A549 (cell line): ENCODE data around the gene CENATAC. TPM values are rescaled to one million over a fixed set of nuclear protein-coding genes. Genes with fewer than 3 reads are reported as not detected.
A peak's percentile ranks its signal among the peaks of the same experiment; 100 is the strongest.

ENCODE experiments used
- ATAC-seq, 2 experiments: fragments of 200-7000 bp in 1 of 2; fragments of >200 bp in 1 of 2; cut with Nextera tagmentation in 1 of 2; cut with Tn5 transposase in 1 of 2; 3 replicates each; pipeline versions ENCODE4 v1.8.0 to v1.9.1; 2018 to 2020; ENCODE audit warnings: mild to moderate bottlenecking in 1 of 2, moderate library complexity in 1 of 2
- CTCF ChIA-PET: fragments of 300-600 bp; sonication (Branson Sonifier 250); formaldehyde crosslinking; extraction: SDS; loops from one replicate; lab custom pipeline; 2021; ENCODE audit warnings: antibody characterized with exemption, inconsistent platforms; lab: Yijun Ruan, JAX
- POLR2A ChIA-PET: fragments of 350-600 bp; formaldehyde crosslinking; extraction: SDS; loops from one replicate; lab custom pipeline; 2021; ENCODE audit warnings: antibody characterized with exemption, inconsistent platforms; lab: Yijun Ruan, JAX
- DNase-seq, 2 experiments: peaks; one replicate each; pipeline versions ENCODE4 v3.0.0 to v3.0.0-alpha.2; 2011 to 2016; ENCODE audit warnings: low read depth in 1 of 2, low spot score in 1 of 2
- FAIRE-seq: peaks from 2 replicates; lab custom pipeline; 2011; peaks lifted over from hg19 to GRCh38; lab: Jason Lieb, UNC
- H3K27ac ChIP-seq, 2 experiments: fragments of >200 bp; sonication (Bioruptor Twin); formaldehyde crosslinking; 3 replicates each; pipeline ENCODE4 v1.5.1; 2016 to 2017
- H3K4me1 ChIP-seq: fragments of >200 bp; sonication (Bioruptor Twin); formaldehyde crosslinking; 3 replicates; pipeline ENCODE4 v1.6.1; 2016
- H3K4me2 ChIP-seq: fragments of >200 bp; sonication (Bioruptor Twin); formaldehyde crosslinking; 3 replicates; pipeline ENCODE4 v1.6.1; 2016
- H3K4me3 ChIP-seq: fragments of >200 bp; sonication (Bioruptor Twin); formaldehyde crosslinking; 3 replicates; pipeline ENCODE4 v1.5.1; 2016
- H3K9me3 ChIP-seq: fragments of >200 bp; sonication (Bioruptor Twin); formaldehyde crosslinking; 3 replicates; pipeline ENCODE4 v1.6.1; 2016
- BCL3 ChIP-seq: fragments of >200 bp; sonication (Bioruptor Twin); formaldehyde crosslinking; IDR thresholded peaks from 3 replicates; pipeline ENCODE4 v1.6.1; 2016
- CTCF ChIP-seq: fragments of >200 bp; sonication (Bioruptor Twin); formaldehyde crosslinking; IDR thresholded peaks from 3 replicates; pipeline ENCODE4 v1.5.1; 2016
- EHF ChIP-seq: fragments of 250-450 bp; sonication (Bioruptor Pico); IDR thresholded peaks from 2 replicates; pipeline ENCODE4 v1.5.0; 2020; ENCODE audit warnings: mild to moderate bottlenecking
- FOXS1 ChIP-seq: fragments of 250-450 bp; sonication (Bioruptor Pico); IDR thresholded peaks from 2 replicates; pipeline ENCODE4 v1.5.0; 2020; ENCODE audit warnings: mild to moderate bottlenecking, moderate library complexity
- HOXB13 ChIP-seq: fragments of 250-450 bp; sonication (Bioruptor Pico); IDR thresholded peaks from 2 replicates; pipeline ENCODE4 v1.5.0; 2020; ENCODE audit warnings: low read depth, mild to moderate bottlenecking, moderate library complexity
- MAZ ChIP-seq: fragments of 150-350 bp; IDR thresholded peaks from 2 replicates; pipeline ENCODE4 v1.6.1; 2014; ENCODE audit warnings: antibody characterized with exemption, low read depth, low read length, borderline replicate concordance
- RAD21 ChIP-seq, 2 experiments: fragments of >200 bp in 1 of 2; sonication (Bioruptor Twin) in 1 of 2; formaldehyde crosslinking in 1 of 2; IDR thresholded peaks in 1 of 2; conservative IDR thresholded peaks in 1 of 2; 2 replicates in 1 of 2; 3 replicates in 1 of 2; pipeline ENCODE4 v1.6.1; 2012 to 2018; ENCODE audit warnings: inconsistent platforms in 1 of 2
- RFX5 ChIP-seq: fragments of 450-650 bp; IDR thresholded peaks from 2 replicates; pipeline ENCODE4 v1.7.1; 2014; ENCODE audit warnings: antibody characterized with exemption, mild to moderate bottlenecking, moderate library complexity
- RNF2 ChIP-seq: fragments of 200-600 bp; sonication (generic); IDR thresholded peaks from 2 replicates; pipeline ENCODE4 v1.6.1; 2016; ENCODE audit warnings: low read depth, mild to moderate bottlenecking, antibody characterized with exemption, moderate library complexity, borderline replicate concordance
- SMC3 ChIP-seq: fragments of >200 bp; sonication (Bioruptor Twin); formaldehyde crosslinking; IDR thresholded peaks from 3 replicates; pipeline ENCODE4 v1.6.1; 2018; ENCODE audit warnings: inconsistent platforms
- ZSCAN20 ChIP-seq: fragments of 250-450 bp; sonication (Bioruptor Pico); IDR thresholded peaks from 2 replicates; pipeline ENCODE4 v1.8.0; 2022; ENCODE audit warnings: mild to moderate bottlenecking, moderate library complexity
- WGBS: methylation state at CpG from one replicate; pipeline ENCODE4 v1.1.6; 2017; ENCODE audit errors: missing lambda C conversion rate; 5-methylcytosine and 5-hydroxymethylcytosine counted together
- polyA plus RNA-seq, 4 experiments: library from polyadenylated mRNA; depleted of rRNA in 3 of 4; stranded (reverse); fragments of >200 nt; fragmentation: RNase III in 1 of 4; extraction: RNeasy Plus Mini Kit Qiagen cat#74134 plus additional on column Dnase treatment in 1 of 4; gene quantifications; 2 replicates in 3 of 4; 3 replicates in 1 of 4; pipeline ENCODE4 v1.2.3, GENCODE V29; 2011 to 2017
- small RNA-seq, 6 experiments: library from RNA; depleted of rRNA; stranded (forward); fragments of <200 nt; gene quantifications; one replicate each; pipeline ENCODE3, GENCODE V24; 2012

CENATAC gene
- polyA plus RNA-seq, 2 of the 4 experiments (the other 2 are of a cell fraction): 11.1 to 20.2 TPM

- ChIA-PET CTCF (interaction anchor here (1.0 to 1.3 kb wide), 4 partner anchors 8 to 34 kb away, joined by 3 to 4 read pairs (median 3); no protein-coding TSS in a partner anchor), POLR2A (interaction anchor here (1.0 kb wide), 1 partner anchor 47 kb away, joined by 3 read pairs; the partner anchor contains the start of genes RPS25 and TRAPPC4)
- TF ChIP-seq BCL3 (no peak), EHF (CRISPR knock-in tag) (no peak), RNF2 (no peak), ZSCAN20 (CRISPR knock-in tag) (no peak), FOXS1 (CRISPR knock-in tag) (no peak), CTCF (peak; percentile 29; the same call in 2 of the 3 replicates), MAZ (no peak), SMC3 (peak; percentile 27; the same call in 1 of the 3 replicates), RFX5 (no peak), HOXB13 (CRISPR knock-in tag) (no peak), RAD21 (conservative IDR thresholded peaks at IDR 0.05 in 1 of 2, IDR thresholded peaks at IDR 0.05 in 1 of 2) (peak in 1 of 2 experiments; percentile 29; a peak in 1 of 5 replicates)
- no peaks in the 10 kb centered on the region for H3K9me3 ChIP-seq
- peak; percentile 64 to 67; a peak in 4 of 6 replicates for ATAC-seq
- no peak for FAIRE-seq
- WGBS: 41% methylated on average over 4 of the region's 4 CpGs
- no peak overlapping the region for H3K4me3 ChIP-seq
- no peak overlapping the region for H3K27ac ChIP-seq
- peak; percentile 36 to 52 for DNase-seq
- H3K4me1 ChIP-seq: peaks cover 7% of the 10 kb centered on the region
- H3K4me2 ChIP-seq: no peak overlapping the region
Measured at GRCh38 chr11:119065369-119065768, 67.4 kb downstream of the CENATAC start.

Small RNA genes lying within 50 kb of the gene (small RNA-seq; reads per million reads assigned to genes)
- gene AP003392.2 (0 reads per million in 6 experiments), gene RF00017 (0 reads per million in 6 experiments), gene RF00019 (0 reads per million in 6 experiments)

Other genes with a start within 250 kb of the CENATAC start
- 41.4 and 43.8 TPM in 2 replicates for gene DDX6, start 207.0 kb upstream of the CENATAC start, polyA plus RNA-seq (2011; rRNA removed)
- gene DDX6, start 207.0 kb upstream of the CENATAC start, polyA plus RNA-seq (2017; fragmentation: RNase III; extraction: RNeasy Plus Mini Kit Qiagen cat#74134 plus additional on column Dnase treatment): 35.1 to 37.7 TPM (median 36.3 TPM) in 3 replicates
- not detected in 2 replicates for gene CXCR5, start 114.2 kb upstream of the CENATAC start, polyA plus RNA-seq (2011; rRNA removed)
- gene CXCR5, start 114.2 kb upstream of the CENATAC start, polyA plus RNA-seq (2017; fragmentation: RNase III; extraction: RNeasy Plus Mini Kit Qiagen cat#74134 plus additional on column Dnase treatment): 0.04 to 0.05 TPM (median 0.04 TPM) in 3 replicates
- 7.0 and 8.8 TPM in 2 replicates for gene BCL9L, start 72.2 kb upstream of the CENATAC start, polyA plus RNA-seq (2011; rRNA removed)
- 51.8 to 53.2 TPM (median 52.0 TPM) in 3 replicates for gene BCL9L, start 72.2 kb upstream of the CENATAC start, polyA plus RNA-seq (2017; fragmentation: RNase III; extraction: RNeasy Plus Mini Kit Qiagen cat#74134 plus additional on column Dnase treatment)
- gene UPK2, start 41.8 kb upstream of the CENATAC start, polyA plus RNA-seq (2011; rRNA removed): 0.20 and 0.37 TPM in 2 replicates
- gene UPK2, start 41.8 kb upstream of the CENATAC start, polyA plus RNA-seq (2017; fragmentation: RNase III; extraction: RNeasy Plus Mini Kit Qiagen cat#74134 plus additional on column Dnase treatment): 0.41 to 0.92 TPM (median 0.50 TPM) in 3 replicates
- gene FOXR1, start 26.4 kb upstream of the CENATAC start, polyA plus RNA-seq (2011; rRNA removed): not detected in 2 replicates
- gene FOXR1, start 26.4 kb upstream of the CENATAC start, polyA plus RNA-seq (2017; fragmentation: RNase III; extraction: RNeasy Plus Mini Kit Qiagen cat#74134 plus additional on column Dnase treatment): not detected in 3 replicates
- gene RPS25, start 20.2 kb downstream of the CENATAC start, polyA plus RNA-seq (2011; rRNA removed): 644 and 844 TPM in 2 replicates
- 1,476 to 1,567 TPM (median 1,517 TPM) in 3 replicates for gene RPS25, start 20.2 kb downstream of the CENATAC start, polyA plus RNA-seq (2017; fragmentation: RNase III; extraction: RNeasy Plus Mini Kit Qiagen cat#74134 plus additional on column Dnase treatment)
- 77.7 and 90.0 TPM in 2 replicates for gene TRAPPC4, start 20.6 kb downstream of the CENATAC start, polyA plus RNA-seq (2011; rRNA removed)
- 61.7 to 72.8 TPM (median 71.6 TPM) in 3 replicates for gene TRAPPC4, start 20.6 kb downstream of the CENATAC start, polyA plus RNA-seq (2017; fragmentation: RNase III; extraction: RNeasy Plus Mini Kit Qiagen cat#74134 plus additional on column Dnase treatment)
- gene SLC37A4, start 32.7 kb downstream of the CENATAC start, polyA plus RNA-seq (2011; rRNA removed): 21.2 and 22.8 TPM in 2 replicates
- 12.7 to 15.5 TPM (median 14.0 TPM) in 3 replicates for gene SLC37A4, start 32.7 kb downstream of the CENATAC start, polyA plus RNA-seq (2017; fragmentation: RNase III; extraction: RNeasy Plus Mini Kit Qiagen cat#74134 plus additional on column Dnase treatment)
- 83.1 and 116 TPM in 2 replicates for gene HYOU1, start 59.1 kb downstream of the CENATAC start, polyA plus RNA-seq (2011; rRNA removed)
- 38.0 to 44.8 TPM (median 42.1 TPM) in 3 replicates for gene HYOU1, start 59.1 kb downstream of the CENATAC start, polyA plus RNA-seq (2017; fragmentation: RNase III; extraction: RNeasy Plus Mini Kit Qiagen cat#74134 plus additional on column Dnase treatment)
- 4.6 and 11.3 TPM in 2 replicates for gene VPS11, start 69.7 kb downstream of the CENATAC start, polyA plus RNA-seq (2011; rRNA removed)
- gene VPS11, start 69.7 kb downstream of the CENATAC start, polyA plus RNA-seq (2017; fragmentation: RNase III; extraction: RNeasy Plus Mini Kit Qiagen cat#74134 plus additional on column Dnase treatment): 10.8 to 12.1 TPM (median 12.0 TPM) in 3 replicates
- gene HMBS, start 86.7 kb downstream of the CENATAC start, polyA plus RNA-seq (2011; rRNA removed): 62.2 and 77.6 TPM in 2 replicates
- 48.8 to 51.7 TPM (median 49.1 TPM) in 3 replicates for gene HMBS, start 86.7 kb downstream of the CENATAC start, polyA plus RNA-seq (2017; fragmentation: RNase III; extraction: RNeasy Plus Mini Kit Qiagen cat#74134 plus additional on column Dnase treatment)
- 81.4 and 86.9 TPM in 2 replicates for gene DPAGT1, start 103.7 kb downstream of the CENATAC start, polyA plus RNA-seq (2011; rRNA removed)
- gene DPAGT1, start 103.7 kb downstream of the CENATAC start, polyA plus RNA-seq (2017; fragmentation: RNase III; extraction: RNeasy Plus Mini Kit Qiagen cat#74134 plus additional on column Dnase treatment): 42.1 to 47.6 TPM (median 43.7 TPM) in 3 replicates
- 2.4 and 3.5 TPM in 2 replicates for gene C2CD2L, start 109.2 kb downstream of the CENATAC start, polyA plus RNA-seq (2011; rRNA removed)
- 4.1 to 4.8 TPM (median 4.2 TPM) in 3 replicates for gene C2CD2L, start 109.2 kb downstream of the CENATAC start, polyA plus RNA-seq (2017; fragmentation: RNase III; extraction: RNeasy Plus Mini Kit Qiagen cat#74134 plus additional on column Dnase treatment)
- gene HINFP, start 123.4 kb downstream of the CENATAC start, polyA plus RNA-seq (2011; rRNA removed): 13.0 and 16.3 TPM in 2 replicates
- 10.0 to 11.7 TPM (median 10.3 TPM) in 3 replicates for gene HINFP, start 123.4 kb downstream of the CENATAC start, polyA plus RNA-seq (2017; fragmentation: RNase III; extraction: RNeasy Plus Mini Kit Qiagen cat#74134 plus additional on column Dnase treatment)
- gene ABCG4, start 150.9 kb downstream of the CENATAC start, polyA plus RNA-seq (2011; rRNA removed): 0.10 and 0.25 TPM in 2 replicates
- gene ABCG4, start 150.9 kb downstream of the CENATAC start, polyA plus RNA-seq (2017; fragmentation: RNase III; extraction: RNeasy Plus Mini Kit Qiagen cat#74134 plus additional on column Dnase treatment): 0.33 to 0.44 TPM (median 0.35 TPM) in 3 replicates
- gene NLRX1, start 170.6 kb downstream of the CENATAC start, polyA plus RNA-seq (2011; rRNA removed): 8.4 and 10.4 TPM in 2 replicates
- 7.4 to 9.2 TPM (median 8.5 TPM) in 3 replicates for gene NLRX1, start 170.6 kb downstream of the CENATAC start, polyA plus RNA-seq (2017; fragmentation: RNase III; extraction: RNeasy Plus Mini Kit Qiagen cat#74134 plus additional on column Dnase treatment)
- gene NHERF4, start 187.3 kb downstream of the CENATAC start, polyA plus RNA-seq (2011; rRNA removed): 0.80 and 1.5 TPM in 2 replicates
- gene NHERF4, start 187.3 kb downstream of the CENATAC start, polyA plus RNA-seq (2017; fragmentation: RNase III; extraction: RNeasy Plus Mini Kit Qiagen cat#74134 plus additional on column Dnase treatment): 0.42 to 0.78 TPM (median 0.62 TPM) in 3 replicates
- gene CBL, start 208.2 kb downstream of the CENATAC start, polyA plus RNA-seq (2011; rRNA removed): 14.1 and 14.9 TPM in 2 replicates
- gene CBL, start 208.2 kb downstream of the CENATAC start, polyA plus RNA-seq (2017; fragmentation: RNase III; extraction: RNeasy Plus Mini Kit Qiagen cat#74134 plus additional on column Dnase treatment): 5.9 to 6.3 TPM (median 6.0 TPM) in 3 replicates